GM23248 (cell line): ENCODE results near the gene GJB5.

Experiments
- EZH2 ChIP-seq: fragments of 200-600 bp; sonication (generic); IDR thresholded peaks from 2 replicates; pipeline ENCODE4 v1.6.1; 2018; ENCODE audit warnings: antibody characterized with exemption, mild to moderate bottlenecking; ENCODE audit not compliant: insufficient read depth, poor library complexity, severe bottlenecking
- EZH2phosphoT487 ChIP-seq: fragments of 200-600 bp; sonication (generic); IDR thresholded peaks from 2 replicates; pipeline ENCODE4 v1.6.1; 2018; ENCODE audit warnings: antibody characterized with exemption, moderate library complexity, mild to moderate bottlenecking, low read depth; ENCODE audit not compliant: insufficient read depth

DNA sequence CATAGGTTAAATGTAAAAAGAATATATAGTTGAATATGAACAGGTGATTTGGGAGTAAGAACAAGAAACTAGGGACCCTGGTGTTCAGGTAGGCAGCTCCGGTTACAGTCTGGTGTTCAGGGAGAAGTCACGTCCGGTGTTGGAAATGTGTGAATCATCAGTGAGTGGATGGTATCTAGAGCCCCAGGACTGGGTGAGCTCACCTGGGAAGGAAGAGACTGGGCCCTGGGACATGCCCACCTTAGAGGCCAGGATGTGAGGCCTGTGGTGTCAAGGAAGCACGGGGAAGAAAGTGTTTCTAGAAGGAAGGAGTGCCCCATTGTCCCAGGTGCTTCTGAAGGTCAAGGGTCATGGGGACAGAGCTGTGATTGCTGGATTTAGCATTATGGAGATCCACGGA is 24.7 kb downstream of the GJB5 start:
- TF ChIP-seq EZH2 (no peak), EZH2phosphoT487 (no peak)
